Right lung (tissue), 5 donors: ENCODE measurements around the gene F2RL2. TPM values are rescaled to one million over a fixed set of nuclear protein-coding genes. Genes with fewer than 3 reads are reported as not detected.
"Not testable (repeated sequence)": the region's sequence is repeated elsewhere in the genome, so short reads cannot be mapped to it uniquely, and the experiment has no call there.

Experiments
- DNase-seq, 2 donors: peaks; one replicate each; pipeline ENCODE4 v3.0.0-alpha.2; 2013
- polyA plus RNA-seq, 5 donors: library from polyadenylated mRNA; unstranded; fragments of 120-200 nt; gene quantifications; one replicate each; pipeline versions ENCODE4 v1.2.1 to v1.2.3, GENCODE V29; 2013; ENCODE audit warnings: inconsistent platforms in 1 of 5, low replicate concordance in 1 of 5; ENCODE audit not compliant: insufficient read length in 5 of 5, insufficient read depth in 1 of 5

The F2RL2 gene
- polyA plus RNA-seq, 5 donors = 0.37 to 0.43 (median 0.42) TPM

GRCh38 chr5:76622076-76622475 lies 1.1 kb downstream of the F2RL2 start:
- DNase-seq = no peak

- no peak for DNase-seq
Observed at GRCh38 chr5:76620166-76620565, 3.0 kb downstream of the F2RL2 start.

DNA sequence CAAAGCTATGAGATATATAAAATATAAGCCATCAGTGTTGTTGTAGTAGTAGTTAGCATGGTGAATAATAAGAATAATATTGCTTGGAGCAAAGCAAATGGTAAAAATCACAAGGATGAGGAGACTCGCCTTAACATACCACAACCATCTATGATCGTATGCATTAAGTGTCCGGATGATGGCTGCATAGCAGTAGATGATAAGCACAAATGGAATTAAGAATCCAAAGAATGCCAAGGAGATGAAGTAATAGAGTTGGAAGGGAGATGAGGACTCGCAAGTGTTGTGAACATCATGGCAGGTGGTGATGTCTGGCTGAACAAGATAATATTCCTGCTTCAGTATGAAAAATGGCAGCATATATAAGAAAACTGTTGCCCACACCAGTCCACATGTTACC lies 5.5 kb downstream of the F2RL2 start:
- no peak for DNase-seq

- no peak for DNase-seq
Observed at GRCh38 chr5:76617229-76617628, 6.0 kb downstream of the F2RL2 start.

DNA sequence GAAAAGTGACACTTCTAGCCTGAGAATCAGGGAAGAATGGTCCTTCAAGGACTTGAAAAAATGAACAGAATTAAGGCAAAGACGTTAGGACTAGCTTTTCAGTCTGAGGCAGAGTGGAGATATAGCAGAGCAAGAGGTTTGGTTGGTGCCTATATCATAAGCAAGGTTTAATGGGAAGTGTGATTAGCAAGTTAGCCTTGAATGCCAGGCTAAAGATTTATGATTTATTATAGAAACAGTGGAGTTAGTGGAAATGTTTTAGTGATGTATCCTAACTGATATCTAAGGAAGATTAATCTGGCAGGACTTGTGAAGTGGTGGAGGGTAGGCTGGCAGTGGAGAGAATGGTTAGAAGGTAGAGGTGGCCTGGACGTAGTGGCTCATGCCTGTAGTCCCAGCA lies 7.0 kb downstream of the F2RL2 start:
- DNase-seq = no peak

DNA sequence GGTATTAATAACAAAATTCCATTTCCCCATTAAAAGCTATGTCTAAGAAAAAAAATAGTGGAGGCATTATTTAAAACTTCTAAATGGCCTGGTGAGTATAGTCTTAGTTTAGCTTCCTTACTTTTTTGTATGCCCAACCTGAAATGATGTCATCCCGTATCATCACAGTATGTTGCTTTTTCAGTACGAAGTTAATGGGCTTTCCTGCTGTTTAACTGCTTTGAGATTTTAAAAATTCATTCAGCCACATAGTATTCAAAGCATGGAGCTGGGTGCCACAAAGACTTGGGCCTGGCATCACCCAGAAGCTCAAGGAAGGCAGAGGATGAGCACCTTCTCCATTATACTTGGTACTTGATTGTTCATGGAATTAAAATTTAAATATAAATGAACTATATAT lies 7.4 kb downstream of the F2RL2 start:
- DNase-seq = no peak

- no peak for DNase-seq
Observed at GRCh38 chr5:76612942-76613341, 10.3 kb downstream of the F2RL2 start.

DNA sequence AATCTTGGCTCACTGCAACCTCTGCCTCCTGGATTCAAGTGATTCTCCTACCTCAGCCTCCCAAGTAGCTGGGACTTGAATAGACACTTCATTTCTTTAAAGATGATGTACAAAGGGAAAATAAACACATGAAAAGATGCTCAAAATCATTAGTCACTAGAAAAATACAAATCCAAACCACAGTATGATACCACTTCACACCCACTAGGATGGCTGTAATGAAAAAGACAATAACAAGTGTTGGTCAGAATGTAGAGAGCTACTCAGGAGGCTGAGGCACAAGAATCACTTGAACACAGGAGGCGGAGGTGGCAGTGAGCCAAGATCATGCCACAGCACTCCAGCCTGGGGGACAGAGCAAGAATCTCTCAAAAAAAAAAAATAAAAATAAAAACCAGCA lies 13.0 kb downstream of the F2RL2 start:
- no peak for DNase-seq

- no peak for DNase-seq
Observed at GRCh38 chr5:76608833-76609232, 14.4 kb downstream of the F2RL2 start.

DNA sequence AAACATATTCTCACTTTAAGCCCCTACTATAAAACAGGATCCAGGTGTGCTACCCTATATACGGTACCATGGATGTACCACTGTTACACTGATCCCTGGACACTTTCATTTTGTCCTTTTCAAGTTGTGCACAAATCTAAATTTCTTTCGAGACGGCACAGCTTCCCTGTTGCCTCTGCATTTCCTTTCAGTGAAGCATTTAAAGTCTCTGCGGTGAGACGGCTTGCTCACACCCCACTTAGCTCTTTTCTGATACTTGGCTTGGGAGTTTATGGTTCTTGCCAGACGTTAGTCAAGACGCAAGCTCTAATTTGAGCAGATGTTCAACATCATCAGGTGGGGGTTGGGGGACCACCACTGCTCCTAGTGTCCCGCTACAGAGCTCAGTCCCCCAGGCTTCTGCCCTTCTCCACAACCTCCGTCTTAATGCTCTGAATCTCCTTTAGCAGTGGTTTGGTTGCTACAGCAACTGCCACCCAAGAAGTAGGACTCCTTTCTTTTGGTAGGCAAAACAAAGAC lies 15.8 kb downstream of the F2RL2 start:
- peak; percentile 40 to 49 for DNase-seq

- DNase-seq = no peak
Observed at GRCh38 chr5:76606701-76607100, 16.5 kb downstream of the F2RL2 start.

DNA sequence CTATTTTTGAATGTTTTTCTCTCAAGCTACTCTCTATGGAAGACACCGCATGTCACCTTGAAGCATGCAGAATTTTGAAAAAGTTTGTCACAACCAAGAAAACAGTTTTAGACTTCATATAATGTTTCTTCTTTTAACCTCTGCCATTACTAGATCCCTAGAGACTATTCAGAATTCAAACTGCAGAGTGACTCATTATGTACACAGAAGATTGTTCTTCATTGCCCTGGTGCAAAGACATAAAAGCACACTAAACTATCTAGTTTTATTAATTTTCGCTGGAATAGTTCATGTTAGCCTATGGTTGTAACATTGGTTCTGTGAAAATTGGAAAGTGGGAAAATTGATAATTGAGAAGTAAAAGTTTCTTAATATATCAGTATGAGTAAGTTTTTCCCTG lies 18.4 kb downstream of the F2RL2 start:
- no peak for DNase-seq

DNA sequence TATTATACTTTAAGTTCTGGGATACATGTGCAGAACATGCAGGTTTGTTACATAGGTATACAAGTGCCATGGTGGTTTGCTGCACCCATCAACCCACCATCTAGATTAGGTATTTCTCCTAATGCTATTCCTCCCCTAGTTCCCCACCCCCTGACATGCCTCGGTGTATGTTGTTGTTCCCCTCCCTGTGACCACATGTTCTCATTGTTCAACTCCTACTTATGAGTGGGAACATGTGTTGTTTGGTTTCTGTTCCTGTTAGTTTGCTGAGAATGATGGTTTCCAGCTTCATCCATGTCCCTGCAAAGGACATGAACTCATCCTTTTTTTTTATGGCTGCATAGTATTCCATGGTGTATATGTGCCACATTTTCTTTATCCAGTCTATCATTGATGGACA lies 19.2 kb downstream of the F2RL2 start:
- DNase-seq = not testable (repeated sequence)

DNA sequence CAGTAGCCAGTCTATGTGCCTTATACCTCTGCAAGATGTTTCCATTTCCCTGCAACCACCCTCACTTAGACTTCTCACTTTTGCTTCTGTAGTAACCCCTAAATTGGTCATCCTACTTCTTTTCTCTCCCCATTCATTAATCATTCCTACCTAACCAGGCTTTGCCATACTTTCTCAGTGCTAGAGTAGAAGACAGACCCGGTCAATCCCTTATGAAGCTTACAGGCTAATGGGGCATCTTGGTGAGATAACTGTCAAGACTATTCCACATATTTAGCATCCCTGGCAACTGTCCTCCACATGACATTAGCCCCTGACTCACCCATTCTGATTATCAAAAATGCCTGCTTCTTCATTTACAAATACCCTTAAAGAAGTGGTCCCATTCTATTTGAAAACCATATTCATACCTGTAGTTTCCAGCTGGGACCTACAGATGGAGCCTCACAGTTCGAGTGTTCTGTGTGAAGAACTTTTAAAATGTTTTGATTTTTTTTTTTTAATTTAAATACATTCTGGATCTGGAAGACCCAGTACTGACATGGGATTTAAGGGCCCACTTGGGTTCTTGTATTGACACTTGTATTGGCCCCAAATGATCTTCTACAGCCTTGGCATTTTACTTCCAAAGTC lies 21.0 kb downstream of the F2RL2 start:
- no peak for DNase-seq

DNA sequence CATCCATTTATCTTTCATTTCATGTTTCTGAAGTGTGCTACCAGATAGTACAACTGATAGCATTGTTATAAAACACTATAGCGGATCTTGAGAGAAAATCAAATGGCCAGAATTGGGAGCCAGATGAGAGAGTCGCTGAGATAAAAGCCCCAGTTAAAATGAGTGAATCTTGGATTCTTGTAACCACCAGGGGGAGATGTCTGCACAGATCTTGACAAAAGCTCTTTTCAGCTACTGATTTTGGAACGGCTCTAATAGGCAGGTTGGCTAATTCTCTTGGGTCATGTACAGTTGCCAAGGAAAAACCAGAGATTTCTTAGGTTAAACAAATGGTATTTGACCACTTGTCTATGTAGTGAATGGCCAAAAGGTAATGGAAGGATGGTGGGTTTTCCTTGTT lies 21.7 kb downstream of the F2RL2 start:
- DNase-seq = peak in 1 of 2 donors; percentile 61

DNA sequence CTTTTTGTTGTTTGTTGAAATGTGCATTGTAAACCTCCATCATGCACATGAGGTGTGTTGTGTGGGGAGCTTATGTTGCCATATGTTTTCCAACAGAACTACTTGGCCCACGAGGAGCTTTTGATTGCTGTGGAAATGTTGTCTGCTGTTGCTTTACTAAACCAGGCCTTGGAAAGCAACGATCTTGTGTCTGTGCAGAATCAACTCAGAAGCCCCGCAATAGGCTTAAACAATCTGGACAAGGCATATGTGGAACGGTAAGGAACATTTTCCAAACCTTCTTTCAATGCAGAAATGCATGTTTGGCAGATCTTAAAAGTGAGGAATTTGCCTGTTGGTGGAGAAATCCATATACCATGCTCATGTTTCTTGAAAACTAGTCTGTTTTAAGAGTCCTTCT lies 22.5 kb downstream of the F2RL2 start:
- DNase-seq = no peak

DNA sequence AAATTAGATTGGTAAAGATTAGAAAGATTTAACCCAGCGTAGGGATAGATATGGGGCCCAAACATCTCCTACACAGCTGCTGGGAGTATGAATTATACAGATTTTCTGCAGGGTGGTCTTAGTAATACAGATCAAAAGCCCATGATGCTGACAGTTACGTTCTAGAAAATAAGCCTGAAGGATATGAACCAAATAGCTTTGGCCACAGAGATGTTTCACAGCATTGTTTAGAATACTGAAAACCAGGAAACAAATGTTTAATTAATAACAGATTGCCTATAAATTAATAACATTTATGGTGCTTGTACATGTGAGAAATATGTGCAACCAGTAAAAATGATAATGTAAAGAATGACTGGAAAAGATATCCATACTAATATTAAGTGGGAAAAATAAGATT lies 24.7 kb downstream of the F2RL2 start:
- DNase-seq = no peak

- no peak for DNase-seq
Observed at GRCh38 chr5:76595755-76596481, 27.3 kb downstream of the F2RL2 start.

DNA sequence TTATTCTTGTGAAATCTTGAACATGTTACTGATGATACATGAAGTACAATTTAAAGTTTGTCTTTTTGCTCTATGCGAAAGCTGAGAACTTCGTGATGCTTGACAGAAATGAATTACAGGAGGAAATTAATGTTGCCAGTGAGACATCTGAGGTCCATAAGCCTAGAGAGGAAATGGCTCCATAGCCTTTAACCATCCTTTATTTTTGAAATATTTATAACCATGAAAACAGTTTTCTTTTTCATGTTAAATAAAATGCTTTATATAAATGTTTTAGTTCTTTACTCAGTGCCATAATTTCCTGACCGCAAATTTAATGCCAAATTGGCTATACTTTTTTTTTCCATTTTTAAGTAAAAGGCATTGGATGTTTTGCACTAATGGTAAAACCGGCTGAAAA lies 29.1 kb downstream of the F2RL2 start:
- DNase-seq = no peak

GRCh38 chr5:76592692-76593091 lies 30.5 kb downstream of the F2RL2 start:
- no peak for DNase-seq

GRCh38 chr5:76591366-76591765 lies 31.8 kb downstream of the F2RL2 start:
- DNase-seq = no peak

DNA sequence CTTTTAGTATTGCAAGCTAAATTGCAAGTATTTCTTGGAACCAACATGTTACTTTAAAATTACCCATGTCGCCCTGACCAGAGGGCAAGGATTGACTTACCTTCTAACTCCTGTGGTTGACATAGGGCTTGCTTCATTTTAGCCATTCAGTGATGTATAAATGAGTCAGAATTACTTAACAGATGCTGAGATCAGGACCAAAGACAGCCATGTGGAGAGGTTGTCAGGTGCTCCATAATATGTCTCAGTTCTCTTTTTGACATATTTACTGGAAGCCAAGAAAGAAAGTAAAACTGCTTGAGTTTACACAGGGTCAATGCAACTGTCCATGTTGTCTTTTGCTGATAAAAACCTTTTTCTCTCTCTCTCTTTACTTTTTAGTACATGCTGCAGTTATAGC lies 33.2 kb downstream of the F2RL2 start:
- DNase-seq = no peak

DNA sequence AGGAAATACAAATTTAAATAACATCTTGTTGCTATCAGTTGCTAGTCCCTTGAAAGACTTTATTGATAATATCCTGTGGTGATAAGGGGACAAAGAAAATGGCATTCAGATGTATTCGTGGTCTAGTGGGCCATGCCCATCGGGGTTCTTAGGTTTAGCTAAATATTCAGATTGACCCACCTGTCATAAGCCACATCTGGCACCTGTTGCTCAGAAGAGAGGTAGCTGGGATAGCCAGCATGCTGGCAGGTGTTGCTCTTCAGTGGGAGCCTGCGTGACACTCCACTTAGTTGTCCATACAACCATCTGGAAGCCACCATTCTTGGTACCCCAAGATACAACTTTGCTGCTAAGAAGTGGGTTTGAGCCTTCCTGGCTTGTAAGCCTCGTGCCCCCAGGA lies 36.7 kb downstream of the F2RL2 start:
- DNase-seq = no peak

DNA sequence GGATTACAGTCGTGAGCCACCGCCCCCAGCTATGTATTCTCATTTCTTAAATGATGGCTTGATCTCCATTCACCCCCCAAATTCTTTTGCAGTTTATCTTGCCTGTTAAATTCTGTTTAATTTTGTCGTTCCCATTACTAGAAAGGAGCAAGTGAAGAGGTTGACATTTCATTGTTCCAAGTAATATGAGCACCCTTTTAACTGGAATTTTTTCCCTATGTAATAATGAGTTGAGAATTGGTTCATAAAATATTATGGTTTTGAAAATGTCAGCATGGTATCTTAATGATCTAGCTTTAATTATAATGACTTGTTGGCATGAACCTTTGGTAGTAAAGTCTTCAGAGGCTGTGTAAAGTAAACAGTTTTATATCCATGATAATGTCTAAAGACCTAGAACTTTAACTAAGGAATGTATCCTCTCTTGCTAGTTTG lies 37.4 kb downstream of the F2RL2 start:
- DNase-seq = no peak
